RWPE1 (cell line): ENCODE data around the gene WNT2.

Experiments
- CTCF ChIA-PET: fragments of 350-600 bp; sonication (Branson Sonifier 250); formaldehyde crosslinking; extraction: SDS; loops from one replicate; lab custom pipeline; 2021; lab: Yijun Ruan, JAX
- POLR2A ChIA-PET: fragments of 400-600 bp; formaldehyde crosslinking; extraction: SDS; loops from one replicate; lab custom pipeline; 2020; ENCODE audit warnings: antibody characterized with exemption; ENCODE audit not compliant: low non-redundant PET; lab: Yijun Ruan, JAX
- DNase-seq: peaks from one replicate; pipeline ENCODE4 v3.0.0; 2012; ENCODE audit warnings: low spot score
- H3K27ac ChIP-seq: fragments of 450-650 bp; 2 replicates; pipeline ENCODE4 v1.5.1; 2017
- TF ChIP-seq, protein P1 (sequence below): fragments of 450-650 bp; conservative IDR thresholded peaks from 2 replicates; pipeline ENCODE4 v1.5.1; 2017; ENCODE audit warnings: low read depth, mild to moderate bottlenecking

Gene WNT2

DNA sequence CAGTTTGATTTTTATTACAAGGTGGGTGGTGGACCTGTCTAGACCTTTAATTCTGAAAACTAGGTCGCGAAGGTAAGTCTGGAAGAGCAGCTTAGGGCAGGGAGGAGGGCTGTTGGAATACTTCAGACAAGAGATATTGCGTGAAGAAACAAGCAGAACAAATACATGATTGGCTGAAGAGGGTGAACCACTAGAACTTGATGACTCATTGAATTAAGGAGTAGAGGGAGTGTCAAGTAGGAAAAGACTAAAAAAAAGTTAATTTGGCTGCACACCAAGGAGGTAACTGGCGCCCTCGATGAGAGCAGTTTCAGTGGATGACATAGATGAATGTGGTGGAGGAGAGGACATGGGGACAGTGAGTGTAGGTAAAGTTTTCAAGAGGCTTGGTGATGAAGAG is 41.3 kb downstream of the WNT2 start:
- ChIA-PET CTCF (no interaction called here), POLR2A (no interaction called here)
- no peak overlapping the region for H3K27ac ChIP-seq
- peak; percentile 55 for DNase-seq
- TF ChIP-seq, protein P1, sequence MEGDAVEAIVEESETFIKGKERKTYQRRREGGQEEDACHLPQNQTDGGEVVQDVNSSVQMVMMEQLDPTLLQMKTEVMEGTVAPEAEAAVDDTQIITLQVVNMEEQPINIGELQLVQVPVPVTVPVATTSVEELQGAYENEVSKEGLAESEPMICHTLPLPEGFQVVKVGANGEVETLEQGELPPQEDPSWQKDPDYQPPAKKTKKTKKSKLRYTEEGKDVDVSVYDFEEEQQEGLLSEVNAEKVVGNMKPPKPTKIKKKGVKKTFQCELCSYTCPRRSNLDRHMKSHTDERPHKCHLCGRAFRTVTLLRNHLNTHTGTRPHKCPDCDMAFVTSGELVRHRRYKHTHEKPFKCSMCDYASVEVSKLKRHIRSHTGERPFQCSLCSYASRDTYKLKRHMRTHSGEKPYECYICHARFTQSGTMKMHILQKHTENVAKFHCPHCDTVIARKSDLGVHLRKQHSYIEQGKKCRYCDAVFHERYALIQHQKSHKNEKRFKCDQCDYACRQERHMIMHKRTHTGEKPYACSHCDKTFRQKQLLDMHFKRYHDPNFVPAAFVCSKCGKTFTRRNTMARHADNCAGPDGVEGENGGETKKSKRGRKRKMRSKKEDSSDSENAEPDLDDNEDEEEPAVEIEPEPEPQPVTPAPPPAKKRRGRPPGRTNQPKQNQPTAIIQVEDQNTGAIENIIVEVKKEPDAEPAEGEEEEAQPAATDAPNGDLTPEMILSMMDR = no peak

DNA sequence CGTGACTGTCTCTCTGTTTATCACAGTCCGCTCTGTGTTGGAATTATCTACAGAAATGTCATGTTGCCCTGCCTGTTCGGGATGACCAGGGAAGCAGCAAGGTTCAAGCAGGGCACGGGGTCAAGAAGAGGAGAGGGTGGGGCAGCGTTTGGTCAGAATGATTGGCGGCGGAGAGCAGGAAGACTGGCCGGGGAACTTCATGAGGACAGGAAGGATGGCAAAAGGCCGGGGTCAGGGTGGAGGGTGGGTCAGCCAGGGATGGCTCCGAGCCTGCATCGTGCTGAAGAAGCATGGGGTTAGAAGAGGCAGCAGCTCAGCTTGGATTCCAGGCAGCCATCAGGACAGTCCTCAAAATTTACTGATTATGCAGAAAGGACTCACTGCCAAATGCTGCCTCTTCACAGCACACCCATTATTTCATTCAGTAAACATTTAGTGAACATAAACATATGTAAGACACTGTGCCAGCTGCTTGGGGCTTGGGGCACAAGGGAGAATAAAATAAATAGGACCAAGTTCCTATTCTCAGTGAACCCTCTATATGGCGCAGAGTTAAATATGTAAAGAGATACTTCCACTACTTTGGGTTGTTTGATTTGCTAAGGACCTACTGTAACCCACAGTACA is 42.8 kb downstream of the WNT2 start:
- DNase-seq = no peak
- TF ChIP-seq, protein P1 = no peak

DNA sequence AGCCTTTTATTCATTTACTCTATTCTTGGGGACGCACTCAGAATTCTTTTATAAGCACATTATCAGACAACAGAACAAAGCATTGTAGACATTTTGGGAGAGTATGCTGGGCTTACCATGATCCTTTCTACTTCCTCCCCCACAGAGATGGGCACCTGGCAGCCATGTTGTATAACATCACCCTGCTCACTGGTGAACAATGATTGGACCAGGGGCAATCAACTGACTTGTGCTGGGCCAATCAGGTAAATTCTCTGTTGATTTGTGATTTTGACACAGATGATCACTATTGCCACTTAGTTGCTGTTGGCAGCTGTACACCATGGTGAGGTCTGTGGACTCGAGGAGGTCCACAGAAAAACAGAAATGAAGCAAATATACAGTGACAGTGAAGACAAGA is 43.7 kb downstream of the WNT2 start:
- ChIA-PET CTCF (interaction anchor here (0.7 kb wide), 1 partner anchor 106 kb away, joined by 5 read pairs; no protein-coding TSS in a partner anchor), POLR2A (no interaction called here)
- no peak overlapping the region for H3K27ac ChIP-seq
- no peak for DNase-seq
- TF ChIP-seq, protein P1 = no peak

More for the DNA sequence above, 42.8 kb downstream of the WNT2 start:
- CTCF ChIA-PET = interaction anchor here (0.7 kb wide), 1 partner anchor 105 kb away, joined by 5 read pairs; no protein-coding TSS in a partner anchor
- H3K27ac ChIP-seq = no peak overlapping the region
- POLR2A ChIA-PET = no interaction called here

DNA sequence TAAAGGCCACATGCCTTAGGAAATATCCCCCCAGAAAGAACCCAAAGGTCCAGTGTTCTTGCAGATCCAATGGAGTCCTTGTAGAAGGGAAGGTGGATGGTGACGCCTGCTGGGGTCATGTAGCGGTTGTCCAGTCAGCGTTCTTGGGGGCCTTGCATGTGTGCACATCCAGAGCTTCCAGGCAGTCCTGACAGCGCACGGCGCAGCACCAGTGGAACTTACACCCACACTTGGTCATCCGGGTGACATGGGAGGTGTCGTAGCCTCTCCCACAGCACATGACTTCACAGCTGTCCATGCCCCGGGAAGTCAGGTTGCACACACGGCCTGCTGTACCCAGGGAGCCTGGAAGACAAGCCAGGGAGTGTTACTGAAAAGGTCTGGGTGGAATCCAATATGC is 44.8 kb downstream of the WNT2 start:
- H3K27ac ChIP-seq = no peak overlapping the region
- ChIA-PET POLR2A (no interaction called here), CTCF (no interaction called here)
- TF ChIP-seq, protein P1 = no peak
- DNase-seq = no peak

DNA sequence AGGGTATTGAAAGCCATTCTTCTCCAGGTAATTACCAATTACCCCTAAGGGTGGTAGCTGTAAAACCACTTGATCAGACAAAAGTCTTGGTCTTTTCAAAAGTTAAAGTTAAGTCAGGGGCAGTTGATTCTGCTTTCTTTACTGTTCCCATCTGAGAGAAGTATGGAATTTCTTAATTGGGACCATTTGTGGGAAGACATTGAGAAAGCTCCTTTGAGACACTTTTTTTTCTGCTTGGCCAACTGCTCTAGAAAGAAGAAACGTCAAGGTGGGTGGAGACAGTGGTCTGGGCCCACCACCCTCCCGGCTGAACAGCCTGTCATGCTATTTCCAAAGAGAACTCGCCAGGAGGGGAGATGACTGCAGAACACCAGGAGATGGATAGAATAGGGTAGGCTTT is 45.3 kb downstream of the WNT2 start:
- TF ChIP-seq, protein P1 = no peak
- ChIA-PET POLR2A (no interaction called here), CTCF (no interaction called here)
- no peak for DNase-seq
- H3K27ac ChIP-seq = no peak overlapping the region

DNA sequence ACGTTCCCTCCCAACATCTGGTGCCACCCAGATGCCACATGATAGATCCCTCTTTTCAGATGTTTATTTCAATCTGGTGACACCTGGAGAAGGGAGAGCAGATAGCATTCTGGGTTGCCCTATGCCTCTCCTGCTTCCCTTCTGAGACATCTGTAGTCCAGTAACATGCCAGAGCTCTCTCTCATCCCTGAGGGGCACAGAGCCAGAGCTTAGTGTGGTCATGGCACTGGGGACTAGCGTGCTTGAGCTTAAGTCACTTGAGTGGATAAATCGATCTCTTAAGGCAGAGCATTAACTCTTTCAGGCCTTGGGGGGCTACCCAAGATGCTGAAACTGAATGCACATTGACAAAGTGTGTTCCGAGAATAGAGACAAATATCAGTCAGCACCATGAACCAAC is 47.9 kb downstream of the WNT2 start:
- TF ChIP-seq, protein P1 = no peak
- no peak for DNase-seq
- ChIA-PET POLR2A (no interaction called here), CTCF (interaction anchor here (0.6 to 0.9 kb wide), 2 partner anchors 338 to 344 kb away, joined by 3 to 4 read pairs; no protein-coding TSS in a partner anchor)
- H3K27ac ChIP-seq = no peak overlapping the region
